DMS153 treated with DMSO at 0.1 percent for 48 hours (cell line): ENCODE data around the gene ADAM23.

Source experiments
- DNase-seq: peaks from one replicate; lab custom pipeline; 2025; ENCODE audit not compliant: unreplicated experiment; lab: John Stamatoyannopoulos, UW

The ADAM23 gene

GRCh38 chr2:206443735-206444527 is 599 bp downstream of the ADAM23 start:
- no peak for DNase-seq

DNA sequence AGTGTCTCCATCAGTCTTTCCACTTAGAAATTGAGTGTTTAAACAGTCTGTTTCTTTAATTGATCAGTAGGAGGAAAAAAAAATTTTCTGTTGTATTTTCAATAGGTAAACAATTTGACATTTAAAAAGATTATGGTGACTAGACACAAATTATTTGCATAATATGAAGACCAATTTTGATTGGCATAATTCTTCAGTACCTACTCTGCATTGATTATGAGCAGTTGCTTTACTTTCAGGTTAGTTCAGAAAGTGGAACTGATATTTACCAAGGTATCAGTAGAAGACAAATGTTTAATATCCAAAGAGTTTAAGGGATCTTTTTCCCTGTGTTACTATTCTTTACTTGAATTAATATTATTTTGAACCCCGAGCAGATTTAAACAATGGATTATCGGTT is 2.6 kb downstream of the ADAM23 start:
- no peak for DNase-seq

DNA sequence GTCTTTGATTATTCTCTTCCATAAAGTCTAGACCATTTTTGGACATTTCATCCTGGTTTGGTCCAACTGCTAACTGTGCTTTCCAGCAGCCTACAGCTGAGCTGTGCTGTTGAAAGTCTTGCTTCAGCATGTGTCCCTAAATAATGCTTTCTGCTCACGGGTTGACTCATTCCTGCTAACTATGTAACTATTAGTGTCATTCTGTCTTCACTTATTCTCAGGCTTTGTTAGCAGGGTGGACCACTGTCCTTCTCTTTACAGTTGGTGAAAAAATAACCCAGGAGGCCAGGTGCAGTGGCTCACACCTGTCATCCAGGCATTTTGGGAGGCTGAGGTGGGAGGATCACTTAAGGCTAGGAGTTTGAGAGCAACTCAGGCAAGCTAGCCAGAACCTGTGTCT is 8.9 kb downstream of the ADAM23 start:
- DNase-seq = no peak

GRCh38 chr2:206452750-206453149 is 9.4 kb downstream of the ADAM23 start:
- no peak for DNase-seq

DNA sequence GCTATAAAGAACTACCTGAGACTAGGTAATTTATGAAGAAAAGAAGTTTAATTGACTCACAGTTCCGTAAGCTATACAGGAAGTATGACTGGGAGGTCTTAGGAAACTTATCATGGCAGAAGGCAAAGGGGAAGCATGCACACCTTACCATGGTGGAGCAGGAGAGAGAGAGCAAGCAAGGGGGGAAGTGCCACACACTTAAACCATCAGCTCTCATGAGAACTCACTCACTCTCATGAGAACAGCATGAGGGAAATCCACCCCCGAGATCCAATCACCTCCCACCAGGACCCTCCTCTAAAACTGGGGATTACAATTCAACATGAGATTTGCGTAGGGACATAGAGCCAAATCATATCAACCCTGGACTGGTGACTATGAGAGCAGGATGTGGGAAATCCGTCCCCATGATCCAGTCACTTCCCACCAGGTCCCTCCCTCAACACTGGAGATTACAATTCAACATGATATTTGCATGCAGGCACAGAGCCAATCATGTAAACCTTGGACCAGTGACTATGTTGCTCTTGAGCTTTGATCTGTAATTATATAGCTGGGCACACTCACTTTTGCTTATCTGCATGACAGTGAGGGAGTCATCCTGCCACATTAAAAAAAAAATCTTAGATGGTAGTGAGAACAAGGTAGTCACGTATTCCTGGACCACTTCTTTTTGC is 12.9 kb downstream of the ADAM23 start:
- DNase-seq = no peak

DNA sequence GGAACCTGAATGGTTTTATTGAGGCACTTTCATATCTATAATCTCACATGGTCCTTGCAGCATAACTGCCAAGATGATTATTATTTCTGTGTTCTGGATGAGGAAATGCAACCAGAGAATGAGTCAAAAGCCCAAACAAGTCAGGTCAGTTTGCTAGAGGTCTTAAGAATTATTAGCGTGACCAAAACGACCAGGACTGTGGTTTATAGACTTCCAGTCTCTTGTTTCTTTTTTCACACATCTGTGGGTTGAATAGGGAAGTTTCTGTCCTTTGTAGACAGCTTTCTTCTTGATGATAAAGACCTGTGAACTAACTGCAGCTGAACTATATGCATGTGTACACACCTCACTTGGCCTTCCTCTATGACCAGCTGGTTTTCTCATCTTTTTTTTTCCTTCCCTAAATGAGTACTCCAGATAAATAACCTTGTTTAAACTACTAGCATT is 13.9 kb downstream of the ADAM23 start:
- no peak for DNase-seq

GRCh38 chr2:206462240-206462854 is 19.0 kb downstream of the ADAM23 start:
- DNase-seq = no peak

DNA sequence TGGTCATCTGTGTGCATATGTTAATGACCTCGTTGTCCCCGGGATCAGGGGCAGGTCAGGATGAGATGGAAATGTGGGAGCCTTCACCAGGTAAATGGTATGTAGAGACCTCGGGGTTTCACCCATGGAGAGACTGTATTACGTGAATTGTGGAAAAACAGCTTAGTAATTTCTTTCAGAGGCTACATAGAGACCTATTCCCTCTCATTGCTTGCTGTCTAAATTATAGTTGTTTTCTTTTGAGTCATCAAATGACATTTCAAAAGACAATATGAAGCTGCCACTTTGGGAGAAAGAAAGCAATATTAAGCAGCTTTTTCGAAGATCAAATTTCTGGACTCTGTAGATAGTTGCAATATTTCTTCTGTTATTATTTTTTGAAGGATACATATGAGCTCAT is 20.4 kb downstream of the ADAM23 start:
- DNase-seq = no peak

GRCh38 chr2:206464597-206464996 is 21.3 kb downstream of the ADAM23 start:
- DNase-seq = no peak

- DNase-seq = no peak
Observed at GRCh38 chr2:206471524-206472062, 28.3 kb downstream of the ADAM23 start.

DNA sequence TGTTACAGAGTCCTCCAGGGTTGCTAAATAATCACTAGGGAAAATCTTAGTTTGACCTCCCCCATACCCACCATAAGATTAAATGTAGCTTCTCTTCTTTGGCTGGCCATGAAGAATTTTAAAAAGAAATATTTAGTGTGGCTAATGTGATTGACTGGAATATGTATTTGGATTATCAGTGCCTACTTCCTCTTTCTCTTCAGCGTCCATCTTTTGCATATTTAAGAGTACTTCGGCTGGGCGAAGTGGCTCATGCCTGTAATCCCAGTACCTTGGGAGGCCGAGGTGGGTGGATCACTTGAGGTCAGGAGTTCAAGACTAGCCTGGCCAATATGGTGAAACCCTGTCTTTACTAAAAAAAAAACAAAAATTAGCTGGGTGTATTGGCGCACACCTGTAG is 28.8 kb downstream of the ADAM23 start:
- DNase-seq = no peak

DNA sequence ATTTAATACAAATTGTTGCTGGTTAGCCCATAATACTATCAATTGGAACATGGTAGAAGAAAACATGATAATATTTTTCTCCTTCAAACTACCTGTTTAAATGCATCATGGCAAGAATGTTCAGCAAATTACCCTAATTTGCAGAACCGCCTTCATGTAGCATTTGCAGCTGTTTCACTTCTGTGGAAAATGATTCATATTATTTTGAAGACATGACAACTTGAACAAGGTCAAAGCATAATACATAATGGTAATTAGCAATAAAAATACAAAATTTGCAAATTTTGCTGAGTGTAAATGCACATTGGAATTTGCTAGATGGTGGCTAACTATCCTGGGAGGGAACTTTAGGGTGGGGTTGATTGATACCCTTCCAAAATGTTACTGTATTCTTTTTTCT is 30.8 kb downstream of the ADAM23 start:
- DNase-seq = no peak

DNA sequence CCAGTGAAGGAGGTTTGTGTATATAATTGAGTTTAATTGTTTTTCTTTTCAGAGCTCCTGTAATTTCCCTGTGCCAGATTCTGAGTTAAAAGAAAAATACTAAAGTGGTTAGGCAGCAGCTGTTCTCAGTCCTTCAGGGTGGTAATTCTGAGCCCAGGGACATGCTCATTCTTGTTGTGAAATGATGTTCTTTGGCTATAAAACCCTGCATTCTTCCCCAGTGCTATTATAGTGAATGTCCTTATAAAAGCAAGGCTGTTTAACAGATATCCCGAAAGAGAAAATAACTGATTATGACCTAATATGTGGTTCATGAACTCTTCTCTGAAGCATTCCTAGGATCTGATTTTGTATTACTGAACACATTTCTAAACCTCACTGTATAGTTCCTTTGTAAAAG is 34.0 kb downstream of the ADAM23 start:
- DNase-seq = no peak

DNA sequence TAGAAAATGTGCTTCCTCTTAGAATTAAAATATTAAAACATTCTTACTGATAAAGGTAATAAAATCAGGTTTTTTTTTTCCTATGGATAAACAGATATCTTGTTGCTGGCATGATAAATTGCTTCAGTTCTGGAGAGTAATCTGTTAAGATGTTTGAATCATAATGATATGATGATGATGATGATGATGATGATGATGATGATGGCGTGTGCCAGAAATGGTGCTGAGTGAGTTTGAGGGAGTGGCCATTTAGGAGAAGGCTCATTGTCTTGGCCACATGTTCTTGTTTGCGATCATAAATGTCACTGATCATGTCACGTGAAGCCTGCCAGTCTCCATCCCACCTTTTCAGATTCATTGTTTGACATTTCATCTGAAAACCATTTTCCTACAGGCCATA is 35.0 kb downstream of the ADAM23 start:
- DNase-seq = no peak

DNA sequence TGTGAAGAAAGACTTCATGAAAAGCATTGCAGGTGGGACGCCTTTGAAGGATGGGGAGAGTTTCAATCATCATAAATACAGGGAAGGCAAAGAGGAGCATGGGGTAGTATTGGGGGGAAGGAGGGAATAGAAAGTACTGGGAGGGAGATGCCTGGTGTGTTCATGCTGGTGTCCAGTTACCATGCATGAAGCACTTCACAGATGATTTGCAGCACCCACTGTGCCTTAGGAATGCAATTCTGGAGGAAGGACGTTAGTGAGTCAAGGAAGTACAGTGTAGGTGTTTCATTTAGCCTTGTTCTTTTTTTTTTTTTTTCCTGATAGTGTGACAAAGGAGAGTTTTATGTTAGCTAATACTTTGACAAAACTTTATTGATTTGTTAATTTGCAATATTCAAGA is 36.8 kb downstream of the ADAM23 start:
- no peak for DNase-seq

DNA sequence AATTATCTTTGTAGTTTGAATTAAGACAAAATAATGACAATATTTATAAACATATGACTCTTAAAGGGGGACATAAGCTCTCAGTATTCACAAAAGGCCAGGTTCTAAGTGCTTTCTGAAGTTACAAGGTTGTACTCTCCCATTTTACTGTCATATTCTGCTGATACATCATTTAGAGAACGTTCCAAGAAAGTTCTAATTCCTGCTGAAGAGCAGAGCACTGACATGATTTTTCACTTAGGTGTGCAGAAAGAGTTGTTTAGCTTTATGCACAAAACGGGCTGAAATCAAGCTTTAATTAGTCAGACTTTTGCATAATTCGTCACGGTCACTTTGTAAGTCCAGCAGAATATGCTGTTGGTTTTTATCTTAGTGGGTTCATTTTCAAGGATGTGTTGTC is 37.3 kb downstream of the ADAM23 start:
- DNase-seq = no peak

DNA sequence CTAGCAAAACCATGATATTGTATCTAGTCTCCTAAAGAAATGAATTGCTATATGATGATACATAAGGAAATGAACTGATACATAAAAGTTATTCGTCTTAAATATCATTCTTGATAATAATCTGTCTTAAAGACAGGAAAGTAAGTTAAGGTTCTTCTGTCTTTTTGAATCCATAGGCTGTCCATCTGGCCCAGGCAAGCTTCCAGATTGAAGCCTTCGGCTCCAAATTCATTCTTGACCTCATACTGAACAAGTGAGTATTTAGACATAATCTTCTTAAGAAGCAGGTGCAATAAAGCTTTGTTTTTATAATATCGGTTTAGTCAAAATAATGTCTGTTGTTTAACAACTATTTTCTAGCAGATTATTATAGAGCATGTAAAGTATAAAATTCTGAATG is 37.7 kb downstream of the ADAM23 start:
- DNase-seq = no peak

GRCh38 chr2:206482123-206482522 is 38.8 kb downstream of the ADAM23 start:
- DNase-seq = no peak

DNA sequence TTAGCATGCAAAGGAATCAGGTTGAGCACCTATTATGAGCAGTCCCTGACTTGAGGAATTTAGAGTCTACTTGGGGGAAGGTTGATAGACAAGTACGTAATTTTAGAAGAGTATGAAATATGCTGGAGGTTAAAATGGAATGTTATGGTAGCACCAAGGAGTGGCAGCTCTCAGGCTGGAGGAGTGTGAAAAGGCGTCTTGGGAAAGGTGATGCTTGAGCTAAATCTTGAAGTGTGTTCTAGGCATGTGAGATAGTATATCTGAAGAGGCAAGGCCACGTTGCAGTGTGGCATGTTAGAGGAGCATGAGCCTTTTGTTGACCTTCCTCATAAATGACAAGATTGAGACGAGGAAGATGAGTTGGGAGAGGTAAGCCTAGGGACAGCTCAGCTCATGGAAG is 39.3 kb downstream of the ADAM23 start:
- DNase-seq = no peak

GRCh38 chr2:206488053-206488452 is 44.7 kb downstream of the ADAM23 start:
- DNase-seq = no peak

GRCh38 chr2:206488623-206489022 is 45.3 kb downstream of the ADAM23 start:
- no peak for DNase-seq

DNA sequence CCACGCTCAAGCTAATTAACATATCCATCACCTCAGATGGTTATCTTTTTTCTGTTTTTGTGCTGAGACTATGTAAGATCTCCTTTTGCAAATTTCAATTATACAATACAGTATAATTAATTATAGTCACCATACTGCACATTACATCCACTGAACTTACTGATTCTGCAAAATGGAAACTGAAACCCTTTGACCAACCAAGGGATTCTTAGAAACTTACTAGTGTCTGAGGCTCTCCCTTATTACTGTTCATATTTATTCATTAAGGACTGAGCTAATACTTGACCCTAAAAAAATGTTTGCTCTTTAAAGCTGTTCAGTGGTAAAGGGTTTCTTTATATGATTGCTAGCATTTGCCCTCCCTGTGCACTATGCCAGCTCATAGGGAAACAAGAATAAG is 50.7 kb downstream of the ADAM23 start:
- no peak for DNase-seq
